ENCODE data around the gene BCL11A.
"Not testable (repeated sequence)": the region's sequence is repeated elsewhere in the genome, so short reads cannot be mapped to it uniquely, and the experiment has no call there.

Gene BCL11A

GRCh38 chr2:60417210-60417609 lies 136.2 kb downstream of the BCL11A start:
- DNase-seq: not testable (repeated sequence)

GRCh38 chr2:60416221-60417008 lies 137.0 kb downstream of the BCL11A start:
- DNase-seq: no peak

GRCh38 chr2:60415814-60416213 lies 137.6 kb downstream of the BCL11A start:
- no peak for DNase-seq

DNA sequence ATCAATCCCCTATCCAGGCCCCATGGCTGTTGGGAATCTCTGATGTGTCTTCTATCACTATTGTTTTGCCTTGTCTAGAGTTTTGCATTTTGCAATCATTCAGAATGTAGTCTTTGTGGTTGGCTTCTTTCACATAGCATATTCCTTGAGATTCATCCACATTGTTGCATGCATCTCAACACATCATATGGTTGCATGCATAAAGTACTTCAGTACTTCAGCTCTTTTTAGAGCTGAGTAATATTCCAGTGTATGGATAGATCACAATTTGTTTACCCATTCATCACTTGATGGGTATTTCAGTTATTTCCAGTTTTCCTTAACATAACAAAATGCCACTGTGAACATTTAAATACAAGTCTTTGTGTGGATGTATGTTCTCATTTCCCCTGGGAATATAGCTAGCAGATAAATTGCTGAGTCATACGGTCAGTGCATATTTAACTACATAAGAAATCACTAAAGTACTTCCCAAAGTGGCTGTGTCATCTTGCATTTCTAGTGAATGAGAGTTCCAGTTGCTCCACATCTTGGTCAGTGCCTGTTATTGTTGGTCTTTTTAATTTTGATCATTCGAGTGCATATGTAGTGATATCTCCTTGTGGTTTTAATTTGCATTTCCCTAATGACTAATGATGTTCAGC lies 138.8 kb downstream of the BCL11A start:
- peak; percentile 22 for DNase-seq

GRCh38 chr2:60413814-60414168 lies 139.7 kb downstream of the BCL11A start:
- DNase-seq: no peak

- DNase-seq: no peak
Measured at GRCh38 chr2:60413069-60413813, 140.2 kb downstream of the BCL11A start.

- DNase-seq: no peak
Measured at GRCh38 chr2:60412620-60413019, 140.8 kb downstream of the BCL11A start.

DNA sequence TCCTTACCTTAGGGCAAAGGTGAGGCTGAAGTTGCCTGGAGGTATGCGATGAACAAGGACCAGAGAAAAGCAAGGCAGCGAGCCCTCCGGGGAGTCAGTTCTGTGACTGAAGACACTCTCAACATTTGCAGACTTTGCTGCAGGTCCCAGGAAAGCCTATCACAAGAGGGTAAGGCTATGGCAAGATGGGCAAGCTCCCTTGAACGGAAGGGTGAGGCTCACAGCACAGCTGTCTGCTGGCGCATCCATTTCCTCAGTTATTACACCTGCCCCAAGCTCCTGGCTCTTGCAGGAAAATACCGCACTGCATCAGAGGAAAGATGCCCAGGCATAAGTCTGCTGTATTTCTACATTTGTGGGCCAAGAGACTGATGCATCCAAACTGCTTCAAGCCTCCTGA lies 141.4 kb downstream of the BCL11A start:
- no peak for DNase-seq

- no peak for DNase-seq
Measured at GRCh38 chr2:60411295-60411694, 142.2 kb downstream of the BCL11A start.

GRCh38 chr2:60410456-60411146 lies 142.9 kb downstream of the BCL11A start:
- no peak for DNase-seq

DNA sequence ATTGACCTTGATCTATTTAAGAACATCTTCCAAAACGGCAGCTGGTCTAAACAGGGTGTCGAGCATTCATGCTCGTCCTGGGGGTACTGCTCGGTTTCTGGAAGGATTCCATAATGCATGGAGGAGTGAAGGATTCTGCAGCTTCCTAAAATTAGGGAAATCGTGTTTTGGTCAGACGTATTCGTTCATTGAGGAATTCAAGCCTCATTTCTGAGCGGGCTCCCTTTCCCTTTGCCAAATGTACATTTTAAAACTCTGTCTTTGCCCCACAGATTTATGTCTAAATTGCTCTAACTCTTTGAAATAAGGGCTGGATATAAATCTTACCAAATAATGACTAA lies 144.0 kb downstream of the BCL11A start:
- no peak for DNase-seq

- no peak for DNase-seq
Measured at GRCh38 chr2:60408811-60409530, 144.5 kb downstream of the BCL11A start.

DNA sequence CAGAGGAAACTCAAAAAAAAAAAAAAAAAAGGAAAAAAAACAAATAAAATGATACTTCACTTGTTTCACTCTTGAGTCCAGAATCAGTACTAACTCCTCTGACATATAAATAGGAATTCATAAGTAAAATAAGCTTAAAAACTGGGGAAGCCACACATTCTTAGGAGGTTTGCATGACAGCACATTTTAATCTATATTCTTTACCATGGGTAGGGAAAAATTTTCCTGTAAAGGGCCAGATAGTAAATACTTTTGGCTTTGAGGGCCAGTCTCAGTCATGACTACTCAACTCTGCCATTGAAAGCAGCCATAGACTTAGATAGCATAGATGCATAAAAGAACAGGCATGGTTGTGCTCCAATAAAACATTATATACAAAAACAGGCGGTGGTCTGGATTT lies 145.2 kb downstream of the BCL11A start:
- DNase-seq: no peak

DNA sequence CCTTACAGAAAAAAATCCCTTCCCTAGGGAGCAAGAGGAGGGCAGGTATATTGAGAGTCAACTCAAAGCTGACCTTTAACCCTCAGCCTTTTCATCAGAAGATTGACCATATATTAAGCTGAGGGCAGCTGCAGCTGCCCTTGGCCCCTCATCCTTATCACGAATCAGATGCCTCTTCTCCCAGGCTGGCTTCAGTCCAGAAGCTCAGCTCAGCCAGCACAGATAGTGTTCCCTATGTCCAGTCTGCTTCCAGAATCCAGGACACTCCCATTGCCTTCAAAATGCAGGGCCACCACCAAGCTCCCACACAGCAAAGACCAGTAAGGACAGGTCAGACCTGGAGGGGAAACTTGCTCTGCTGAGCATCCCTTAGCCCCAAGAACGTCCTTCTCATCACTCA lies 146.1 kb downstream of the BCL11A start:
- peak; percentile 28 for DNase-seq

DNA sequence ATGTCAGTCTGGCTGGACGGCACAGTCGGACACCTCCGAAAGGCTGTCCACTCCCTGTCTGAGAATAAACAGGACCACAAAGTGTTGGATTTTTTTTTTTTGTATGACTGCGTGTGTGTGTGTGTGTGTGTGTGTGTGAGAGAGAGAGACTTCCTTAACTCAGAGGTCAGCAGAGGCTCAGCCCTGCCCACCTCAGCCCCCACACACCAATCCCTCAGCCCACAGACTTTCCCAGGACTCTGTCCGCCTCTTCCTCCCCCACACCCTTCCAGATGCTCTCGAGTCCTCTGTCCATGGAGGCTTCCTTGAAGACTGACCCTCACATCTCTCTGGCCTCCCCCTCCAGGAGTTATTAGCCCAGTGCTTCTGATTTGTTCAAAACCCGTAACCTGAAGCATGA lies 147.3 kb downstream of the BCL11A start:
- DNase-seq: no peak

- no peak for DNase-seq
Measured at GRCh38 chr2:60405271-60405919, 148.1 kb downstream of the BCL11A start.
